Liver (tissue), 3 donors: ENCODE data around the gene BCKDK.

Experiments used
- ATF3 ChIP-seq: IDR thresholded peaks from 2 replicates; pipeline ENCODE4 v1.6.1; 2016; ENCODE audit warnings: antibody characterized with exemption
- FOXA1 ChIP-seq: IDR thresholded peaks from 2 replicates; pipeline ENCODE4 v1.6.1; 2016; ENCODE audit warnings: antibody characterized with exemption
- TF ChIP-seq, protein P1 (sequence below): fragments of 150-350 bp; IDR thresholded peaks from 2 replicates; pipeline ENCODE4 v1.5.1; 2017; ENCODE audit warnings: improper control_type of control experiment, low read depth, low read length; ENCODE audit not compliant: missing input control
- donor health status: healthy.
- donor health status: healthy.

GRCh38 chr16:31061126-31061812, 46.9 kb upstream of the BCKDK start:
- TF ChIP-seq, protein P1, sequence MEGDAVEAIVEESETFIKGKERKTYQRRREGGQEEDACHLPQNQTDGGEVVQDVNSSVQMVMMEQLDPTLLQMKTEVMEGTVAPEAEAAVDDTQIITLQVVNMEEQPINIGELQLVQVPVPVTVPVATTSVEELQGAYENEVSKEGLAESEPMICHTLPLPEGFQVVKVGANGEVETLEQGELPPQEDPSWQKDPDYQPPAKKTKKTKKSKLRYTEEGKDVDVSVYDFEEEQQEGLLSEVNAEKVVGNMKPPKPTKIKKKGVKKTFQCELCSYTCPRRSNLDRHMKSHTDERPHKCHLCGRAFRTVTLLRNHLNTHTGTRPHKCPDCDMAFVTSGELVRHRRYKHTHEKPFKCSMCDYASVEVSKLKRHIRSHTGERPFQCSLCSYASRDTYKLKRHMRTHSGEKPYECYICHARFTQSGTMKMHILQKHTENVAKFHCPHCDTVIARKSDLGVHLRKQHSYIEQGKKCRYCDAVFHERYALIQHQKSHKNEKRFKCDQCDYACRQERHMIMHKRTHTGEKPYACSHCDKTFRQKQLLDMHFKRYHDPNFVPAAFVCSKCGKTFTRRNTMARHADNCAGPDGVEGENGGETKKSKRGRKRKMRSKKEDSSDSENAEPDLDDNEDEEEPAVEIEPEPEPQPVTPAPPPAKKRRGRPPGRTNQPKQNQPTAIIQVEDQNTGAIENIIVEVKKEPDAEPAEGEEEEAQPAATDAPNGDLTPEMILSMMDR, result no peak
- TF ChIP-seq FOXA1, result no peak
- no peak for TF ChIP-seq ATF3
